Measurements from ENCODE around the gene SNX9. TPM values are rescaled to one million over a fixed set of nuclear protein-coding genes. Genes with fewer than 3 reads are reported as not detected.

The SNX9 gene
- total and polyA plus RNA-seq, 2 of the 4 experiments (the other 2 are of a cell fraction): 35.3 to 41.2 TPM

GRCh38 chr6:157952861-157953351, 129.9 kb downstream of the SNX9 start:
- Histone ChIP-seq H3K9me1 (ENCODE audit: insufficient read depth, low read length) (no peaks in the 10 kb centered on the region), H2BK20ac (ENCODE audit: low read depth, low read length) (no peak overlapping the region), H4K20me1 (ENCODE audit: insufficient read depth, low read length) (no peaks in the 10 kb centered on the region), H2BK15ac (ENCODE audit: low read depth, low read length) (no peak overlapping the region), H3K56ac (ENCODE audit: extremely low read depth, insufficient read depth, low read length) (no peak overlapping the region), H2AK9ac (replicated peaks; ENCODE audit: low read depth, low read length, poor library complexity) (no peak overlapping the region), H3K36me3 (ENCODE audit: control insufficient read depth, insufficient read depth, low read length) (0 out of 2 replicates have a peak, but pooled peaks cover 1% of the 10 kb centered on the region), H3K9ac (ENCODE audit: low read depth, low read length) (no peak overlapping the region), H3K14ac (replicated peaks; ENCODE audit: low read depth, low read length) (0 out of 2 replicates have a peak overlapping the region, but pooled peaks have one; percentile 22), H3K4me2 (ENCODE audit: low read depth, low read length) (no peak overlapping the region), H2AFZ (replicated peaks; ENCODE audit: low read length, poor library complexity) (no peak overlapping the region), H2BK120ac (ENCODE audit: low read depth, low read length) (no peak overlapping the region), H4K8ac (ENCODE audit: low read depth in 2 of 2, low read length in 2 of 2) (no peak overlapping the region), H2BK5ac (ENCODE audit: low read depth, low read length, poor library complexity, severe bottlenecking) (no peak overlapping the region), H3K18ac (ENCODE audit: low read depth, low read length) (no peak overlapping the region), H3K27me3 (ENCODE audit: control insufficient read depth, insufficient read depth, low read length) (no peaks in the 10 kb centered on the region), H3K4me1 (ENCODE audit: control insufficient read depth, insufficient read depth, low read length) (no peaks in the 10 kb centered on the region), H3K79me1 (ENCODE audit: low read depth in 1 of 2, low read length in 2 of 2) (no peaks in the 10 kb centered on the region), H3K4ac (ENCODE audit: low read depth, low read length) (no peak overlapping the region; the same call in 1 of the 2 replicates), H4K5ac (ENCODE audit: low read depth, low read length) (no peak overlapping the region), H3K23ac (ENCODE audit: low read depth, low read length) (no peak overlapping the region), H2AK5ac (ENCODE audit: low read depth, low read length) (no peak overlapping the region), H4K91ac (ENCODE audit: insufficient read depth, low read depth, low read length) (no peak overlapping the region), H3K27ac (ENCODE audit: insufficient read depth, low read length) (no peak overlapping the region), H3K4me3 (ENCODE audit: insufficient read depth, low read depth, low read length) (no peak overlapping the region), H3K9me3 (ENCODE audit: control insufficient read depth, insufficient read depth, low read length) (peaks cover 2% of the 10 kb centered on the region)
- ChIA-PET POLR2A (ENCODE audit: unreplicated experiment) (no interaction called here), CTCF (no interaction called here)
- no TSS peak for BruUV-seq (replicated peaks)
- peak; percentile 12 for DNase-seq
- dilution Hi-C loops (cut with HindIII; ENCODE audit: low sequenced_read_pairs, unreplicated experiment) (no loop called here), intact Hi-C loops (cut with micrococcal nuclease) (no loop called here), in situ Hi-C loops (cut with MboI; ENCODE audit: low sequenced_read_pairs) (no loop called here)
- 85% methylated on average over 4 of the region's 7 CpGs; no CpG with 5 or more reads in 1 of the 2 experiments for WGBS, 2 experiments (ENCODE audit: extremely low coverage in 2 of 2, insufficient read length in 1 of 2)
- TF ChIP-seq MAFK (IDR thresholded peaks at IDR 0.05; ENCODE audit: low read depth, low read length) (no peak), CTCF (conservative IDR thresholded peaks at IDR 0.05; ENCODE audit: low read depth, low read length) (no peak), FOS (IDR thresholded peaks at IDR 0.05; ENCODE audit: low read depth, low read length) (no peak), NFE2L2 (IDR thresholded peaks at IDR 0.05; ENCODE audit: low read depth, low read length) (no peak), SMC3 (IDR thresholded peaks at IDR 0.05; ENCODE audit: low read depth, low read length) (no peak), MAZ (IDR thresholded peaks at IDR 0.05; ENCODE audit: borderline replicate concordance, low read depth, low read length) (no peak), ELK1 (IDR thresholded peaks at IDR 0.05; ENCODE audit: borderline replicate concordance, low read depth, low read length) (no peak), CHD1 (IDR thresholded peaks at IDR 0.05; ENCODE audit: low read depth, low read length) (no peak), CEBPB (IDR thresholded peaks at IDR 0.05; ENCODE audit: low read depth, low read length) (no peak), RCOR1 (IDR thresholded peaks at IDR 0.05; ENCODE audit: insufficient replicate concordance, low read length) (no peak), POLR2A (IDR thresholded peaks at IDR 0.05; ENCODE audit: low read depth, low read length) (no peak), RAD21 (IDR thresholded peaks at IDR 0.05; ENCODE audit: low read length) (no peak), BHLHE40 (IDR thresholded peaks at IDR 0.05; ENCODE audit: low read depth, low read length) (no peak), USF2 (IDR thresholded peaks at IDR 0.05; ENCODE audit: low read depth, low read length) (no peak), RFX5 (IDR thresholded peaks at IDR 0.05; ENCODE audit: low read depth, low read length) (no peak), MXI1 (IDR thresholded peaks at IDR 0.05; ENCODE audit: borderline replicate concordance, low read depth, low read length) (no peak)
- ATAC-seq (ENCODE audit: low read depth): no peak

Measured in IMR-90 (cell line).